Natural killer cell (primary cell): ENCODE data around the gene EYS. TPM values are rescaled to one million over a fixed set of nuclear protein-coding genes. Genes with fewer than 3 reads are reported as not detected.

ENCODE experiments used
- ATAC-seq, 3 donors: fragments of 150-1000 bp in 2 of 3; fragments of 200-7000 bp in 1 of 3; cut with Tn5 transposase; 1 replicate in 1 of 3; 2 replicates in 2 of 3; pipeline ENCODE4 v1.10.0; 2021; ENCODE audit warnings: mild to moderate bottlenecking in 2 of 3, moderate library complexity in 2 of 3
- DNase-seq, 2 donors: peaks; one replicate each; pipeline versions ENCODE4 v3.0.0 to v3.0.0-alpha.2; 2013 to 2021; ENCODE audit warnings: mixed read lengths in 1 of 2
- H3K27ac ChIP-seq: one replicate; pipeline ENCODE4 v1.5.1; 2013; ENCODE audit warnings: mild to moderate bottlenecking, low read length
- H3K27me3 ChIP-seq: one replicate; pipeline ENCODE4 v1.6.1; 2013; ENCODE audit warnings: low read length; ENCODE audit not compliant: control insufficient read depth, insufficient read depth
- H3K36me3 ChIP-seq: one replicate; pipeline ENCODE4 v1.6.1; 2013; ENCODE audit warnings: low read length; ENCODE audit not compliant: control insufficient read depth, insufficient read depth
- H3K4me1 ChIP-seq: one replicate; pipeline ENCODE4 v1.6.1; 2013; ENCODE audit warnings: low read length; ENCODE audit not compliant: control insufficient read depth, insufficient read depth
- H3K4me3 ChIP-seq: one replicate; pipeline ENCODE4 v1.5.1; 2013; ENCODE audit warnings: low read length
- H3K9me3 ChIP-seq: one replicate; pipeline ENCODE4 v1.6.1; 2013; ENCODE audit warnings: low read length; ENCODE audit not compliant: control insufficient read depth, insufficient read depth
- H3K27ac Mint-ChIP-seq, 2 donors: one replicate each; pipeline ENCODE4 v1.8.0; 2022; ENCODE audit warnings: mild to moderate bottlenecking in 2 of 2, mixed read lengths in 2 of 2, moderate library complexity in 1 of 2
- H3K27me3 Mint-ChIP-seq, 2 donors: one replicate each; pipeline ENCODE4 v1.8.0; 2022; ENCODE audit warnings: low read depth in 2 of 2, mixed read lengths in 2 of 2
- H3K36me3 Mint-ChIP-seq: one replicate; pipeline ENCODE4 v1.8.0; 2022; ENCODE audit warnings: mixed read lengths
- H3K4me1 Mint-ChIP-seq, 2 donors: one replicate each; pipeline ENCODE4 v1.8.0; 2022; ENCODE audit warnings: mixed read lengths in 2 of 2
- H3K4me3 Mint-ChIP-seq: one replicate; pipeline ENCODE4 v1.8.0; 2022; ENCODE audit warnings: mild to moderate bottlenecking, moderate library complexity, mixed read lengths
- H3K9me3 Mint-ChIP-seq, 2 donors: one replicate each; pipeline ENCODE4 v1.8.0; 2022; ENCODE audit warnings: mixed read lengths in 2 of 2
- CTCF ChIP-seq: fragments of 200-600 bp; IDR thresholded peaks from one replicate; pipeline ENCODE4 v1.8.0; 2022; ENCODE audit warnings: antibody characterized with exemption
- WGBS: methylation state at CpG from one replicate; pipeline ENCODE4 v1.1.7; 2013; ENCODE audit warnings: missing lambda C conversion rate; ENCODE audit not compliant: insufficient coverage; 5-methylcytosine and 5-hydroxymethylcytosine counted together
- intact Hi-C: fragments of 100-400 bp; cut with micrococcal nuclease; formaldehyde crosslinking; loops from one replicate; pipeline ENCODE4 v1.14.2; 2022
- total RNA-seq, 4 donors: library from RNA; stranded (reverse); fragments of 120-200 nt in 1 of 4; gene quantifications; one replicate each; pipeline versions ENCODE4 v1.2.3 to v1.2.4, GENCODE V29; 2013 to 2022

The EYS gene
- total RNA-seq, 3 donors from 2014 or later (not counting 1 experiment from before 2014, with no cell fraction given), result 0.55 TPM; not detected in 2

GRCh38 chr6:64023693-64024092 is 1683.3 kb downstream of the EYS start:
- no peak for DNase-seq
- no peaks in the 10 kb centered on the region for H3K27me3 Mint-ChIP-seq
- no peaks in the 10 kb centered on the region for H3K27me3 ChIP-seq
- peaks cover 13% of the 10 kb centered on the region for H3K36me3 Mint-ChIP-seq
- no peak overlapping the region for H3K4me3 Mint-ChIP-seq
- no peak for TF ChIP-seq CTCF
- no peak for ATAC-seq
- peaks cover 2% of the 10 kb centered on the region for H3K9me3 ChIP-seq
- H3K36me3 ChIP-seq, result no peaks in the 10 kb centered on the region
- intact Hi-C loops, result no loop called here
- H3K27ac ChIP-seq, result no peak overlapping the region
- WGBS, result 89% methylated on average over 24 of the region's 24 CpGs
- peaks cover 10 to 17% of the 10 kb centered on the region in 2 donors for H3K9me3 Mint-ChIP-seq
- H3K4me1 ChIP-seq, result no peaks in the 10 kb centered on the region
- no peak overlapping the region for H3K4me3 ChIP-seq
- H3K4me1 Mint-ChIP-seq, result no peaks in the 10 kb centered on the region
- H3K27ac Mint-ChIP-seq, result no peak overlapping the region

GRCh38 chr6:64014595-64014994 is 1692.4 kb downstream of the EYS start:
- no peaks in the 10 kb centered on the region for H3K36me3 ChIP-seq
- intact Hi-C loops, result no loop called here
- no peak overlapping the region for H3K4me3 ChIP-seq
- DNase-seq (no peak), ATAC-seq (no peak)
- TF ChIP-seq CTCF, result no peak
- H3K27ac Mint-ChIP-seq, result no peak overlapping the region
- H3K27me3 Mint-ChIP-seq, result no peaks in the 10 kb centered on the region
- H3K9me3 Mint-ChIP-seq, result peaks cover 5 to 8% of the 10 kb centered on the region in 2 donors
- no peak overlapping the region for H3K4me3 Mint-ChIP-seq
- no peak overlapping the region for H3K27ac ChIP-seq
- H3K4me1 Mint-ChIP-seq, result no peaks in the 10 kb centered on the region
- H3K27me3 ChIP-seq, result no peaks in the 10 kb centered on the region
- H3K9me3 ChIP-seq, result peaks cover 2% of the 10 kb centered on the region
- H3K36me3 Mint-ChIP-seq, result peaks cover 13% of the 10 kb centered on the region
- H3K4me1 ChIP-seq, result no peaks in the 10 kb centered on the region

- DNase-seq (no peak), ATAC-seq (no peak)
- Mint-ChIP-seq H3K9me3 (peaks cover 9 to 11% of the 10 kb centered on the region in 2 donors), H3K4me3 (no peak overlapping the region), H3K27me3 (no peaks in the 10 kb centered on the region), H3K4me1 (no peaks in the 10 kb centered on the region), H3K36me3 (peaks cover 17% of the 10 kb centered on the region), H3K27ac (no peak overlapping the region)
- Histone ChIP-seq H3K4me1 (no peaks in the 10 kb centered on the region), H3K4me3 (no peak overlapping the region), H3K27ac (no peak overlapping the region), H3K9me3 (no peaks in the 10 kb centered on the region), H3K27me3 (no peaks in the 10 kb centered on the region), H3K36me3 (no peaks in the 10 kb centered on the region)
- 94% methylated on average over 8 of the region's 8 CpGs for WGBS
- TF ChIP-seq CTCF, result no peak
- intact Hi-C loops, result no loop called here
These were observed 1694.0 kb downstream of the EYS start for GRCh38 chr6:64013011-64013410.

GRCh38 chr6:64012351-64013001 is 1694.5 kb downstream of the EYS start:
- Mint-ChIP-seq H3K27ac (no peak overlapping the region), H3K27me3 (no peaks in the 10 kb centered on the region), H3K36me3 (peaks cover 17% of the 10 kb centered on the region), H3K4me3 (no peak overlapping the region), H3K4me1 (no peaks in the 10 kb centered on the region), H3K9me3 (peaks cover 11 to 12% of the 10 kb centered on the region in 2 donors)
- 68% methylated on average over 3 of the region's 4 CpGs for WGBS
- TF ChIP-seq CTCF, result no peak
- Histone ChIP-seq H3K27ac (no peak overlapping the region), H3K27me3 (no peaks in the 10 kb centered on the region), H3K4me1 (no peaks in the 10 kb centered on the region), H3K4me3 (no peak overlapping the region), H3K9me3 (no peaks in the 10 kb centered on the region), H3K36me3 (no peaks in the 10 kb centered on the region)
- intact Hi-C loops, result no loop called here
- DNase-seq, result no peak
- ATAC-seq, result no peak
